ENCODE measurements around the gene LRRC28. TPM values are rescaled to one million over a fixed set of nuclear protein-coding genes. Genes with fewer than 3 reads are reported as not detected.

The LRRC28 gene
- total RNA-seq, 4 donors from 2014 or later: 56.5 to 82.7 (median 64.2) TPM

DNA sequence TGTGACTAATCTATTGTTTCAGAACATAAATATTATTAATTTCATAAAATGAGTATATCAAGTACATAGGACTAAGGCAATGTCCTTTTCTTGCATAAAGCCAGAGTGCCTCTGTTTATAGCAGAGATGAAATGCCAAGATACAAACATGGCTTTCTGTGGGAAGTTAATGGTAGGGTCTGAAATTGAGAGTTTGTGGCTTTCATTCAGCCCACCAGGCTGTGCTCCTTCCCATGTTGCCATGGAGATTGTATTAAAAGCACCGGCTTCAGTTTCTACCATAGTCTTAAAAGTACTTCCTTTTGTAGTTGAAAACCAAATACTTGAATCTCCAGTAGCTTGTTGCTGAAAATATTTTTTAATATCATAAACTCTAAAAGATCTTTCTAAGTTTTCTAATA is 114.0 kb downstream of the LRRC28 start:
- intact Hi-C loops (cut with DNase I; ENCODE audit: low total_unique reads) (no loop called here), in situ Hi-C loops (cut with MboI; ENCODE audit: low pct_ligation_motif_present in 1 of 4, low pct_unique_long_range_greater_than_20kb in 1 of 4, low sequenced_read_pairs in 3 of 4) (no loop called here)
- no peaks in the 10 kb centered on the region for H3K9me3 ChIP-seq
- H3K4me3 ChIP-seq: no peak overlapping the region
- H3K36me3 ChIP-seq: peaks cover 0 to 10% (median 4%) of the 10 kb centered on the region in 4 donors
- WGBS, 2 donors (ENCODE audit: low coverage in 1 of 2): 50 to 88% methylated on average over 1 of the region's 1 CpG
- TF ChIP-seq, protein P1, sequence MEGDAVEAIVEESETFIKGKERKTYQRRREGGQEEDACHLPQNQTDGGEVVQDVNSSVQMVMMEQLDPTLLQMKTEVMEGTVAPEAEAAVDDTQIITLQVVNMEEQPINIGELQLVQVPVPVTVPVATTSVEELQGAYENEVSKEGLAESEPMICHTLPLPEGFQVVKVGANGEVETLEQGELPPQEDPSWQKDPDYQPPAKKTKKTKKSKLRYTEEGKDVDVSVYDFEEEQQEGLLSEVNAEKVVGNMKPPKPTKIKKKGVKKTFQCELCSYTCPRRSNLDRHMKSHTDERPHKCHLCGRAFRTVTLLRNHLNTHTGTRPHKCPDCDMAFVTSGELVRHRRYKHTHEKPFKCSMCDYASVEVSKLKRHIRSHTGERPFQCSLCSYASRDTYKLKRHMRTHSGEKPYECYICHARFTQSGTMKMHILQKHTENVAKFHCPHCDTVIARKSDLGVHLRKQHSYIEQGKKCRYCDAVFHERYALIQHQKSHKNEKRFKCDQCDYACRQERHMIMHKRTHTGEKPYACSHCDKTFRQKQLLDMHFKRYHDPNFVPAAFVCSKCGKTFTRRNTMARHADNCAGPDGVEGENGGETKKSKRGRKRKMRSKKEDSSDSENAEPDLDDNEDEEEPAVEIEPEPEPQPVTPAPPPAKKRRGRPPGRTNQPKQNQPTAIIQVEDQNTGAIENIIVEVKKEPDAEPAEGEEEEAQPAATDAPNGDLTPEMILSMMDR (IDR thresholded peaks at IDR 0.05): no peak
- no peak for TF ChIP-seq POLR2A (IDR thresholded peaks at IDR 0.05)
- TF ChIP-seq POLR2AphosphoS5 (IDR thresholded peaks at IDR 0.05): no peak
- no peak for TF ChIP-seq EP300 (IDR thresholded peaks at IDR 0.05; ENCODE audit: low read depth)
- no peaks in the 10 kb centered on the region for H3K27me3 ChIP-seq
- DNase-seq: no peak
- H3K4me1 ChIP-seq: no peaks in the 10 kb centered on the region
- H3K27ac ChIP-seq: no peak overlapping the region

- TF ChIP-seq POLR2A (IDR thresholded peaks at IDR 0.05) (no peak), POLR2AphosphoS5 (IDR thresholded peaks at IDR 0.05) (no peak), EP300 (IDR thresholded peaks at IDR 0.05; ENCODE audit: low read depth) (no peak)
- TF ChIP-seq, protein P1 (IDR thresholded peaks at IDR 0.05): no peak
- 100% methylated on average over 1 of the region's 1 CpG for WGBS, 2 donors (ENCODE audit: low coverage in 1 of 2)
- DNase-seq: no peak
- H3K27ac ChIP-seq: no peak overlapping the region
- no peaks in the 10 kb centered on the region for H3K27me3 ChIP-seq
- H3K9me3 ChIP-seq: no peaks in the 10 kb centered on the region
- H3K4me1 ChIP-seq: no peaks in the 10 kb centered on the region
- H3K36me3 ChIP-seq: peaks cover 0 to 10% (median 4%) of the 10 kb centered on the region in 4 donors
- in situ Hi-C loops (cut with MboI; ENCODE audit: low pct_ligation_motif_present in 1 of 4, low pct_unique_long_range_greater_than_20kb in 1 of 4, low sequenced_read_pairs in 3 of 4) (no loop called here), intact Hi-C loops (cut with DNase I; ENCODE audit: low total_unique reads) (no loop called here)
- H3K4me3 ChIP-seq: no peak overlapping the region
These were observed 114.7 kb downstream of the LRRC28 start for GRCh38 chr15:99366013-99366412.

DNA sequence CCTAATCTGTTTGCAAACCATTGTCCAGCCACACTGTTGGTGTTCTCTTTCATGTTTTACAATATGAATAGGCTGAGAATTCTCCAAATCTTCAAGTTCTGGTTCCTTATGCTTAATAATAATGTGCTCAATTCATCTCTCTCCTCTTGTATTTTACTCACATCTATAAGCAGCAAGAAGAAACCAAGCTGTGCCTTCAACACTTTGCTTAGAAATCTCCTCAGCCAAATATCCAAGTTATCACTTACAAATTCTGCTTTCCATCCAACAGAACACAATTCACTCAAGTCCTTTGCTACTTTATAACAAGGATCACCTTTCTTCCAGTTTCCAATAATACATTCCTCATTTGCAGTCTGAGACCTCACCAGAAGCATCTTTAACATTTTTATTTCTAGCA is 117.5 kb downstream of the LRRC28 start:
- in situ Hi-C loops (cut with MboI; ENCODE audit: low pct_ligation_motif_present in 1 of 4, low pct_unique_long_range_greater_than_20kb in 1 of 4, low sequenced_read_pairs in 3 of 4) (no loop called here), intact Hi-C loops (cut with DNase I; ENCODE audit: low total_unique reads) (no loop called here)
- H3K27me3 ChIP-seq: no peaks in the 10 kb centered on the region
- no peak for DNase-seq
- no peak overlapping the region for H3K4me3 ChIP-seq
- TF ChIP-seq, protein P1 (IDR thresholded peaks at IDR 0.05): no peak
- TF ChIP-seq EP300 (IDR thresholded peaks at IDR 0.05; ENCODE audit: low read depth): no peak
- TF ChIP-seq POLR2A (IDR thresholded peaks at IDR 0.05): no peak
- TF ChIP-seq POLR2AphosphoS5 (IDR thresholded peaks at IDR 0.05): no peak
- H3K27ac ChIP-seq: no peak overlapping the region
- peaks cover 0 to 10% (median 2%) of the 10 kb centered on the region in 4 donors for H3K36me3 ChIP-seq
- H3K4me1 ChIP-seq: no peaks in the 10 kb centered on the region
- no peaks in the 10 kb centered on the region for H3K9me3 ChIP-seq

DNA sequence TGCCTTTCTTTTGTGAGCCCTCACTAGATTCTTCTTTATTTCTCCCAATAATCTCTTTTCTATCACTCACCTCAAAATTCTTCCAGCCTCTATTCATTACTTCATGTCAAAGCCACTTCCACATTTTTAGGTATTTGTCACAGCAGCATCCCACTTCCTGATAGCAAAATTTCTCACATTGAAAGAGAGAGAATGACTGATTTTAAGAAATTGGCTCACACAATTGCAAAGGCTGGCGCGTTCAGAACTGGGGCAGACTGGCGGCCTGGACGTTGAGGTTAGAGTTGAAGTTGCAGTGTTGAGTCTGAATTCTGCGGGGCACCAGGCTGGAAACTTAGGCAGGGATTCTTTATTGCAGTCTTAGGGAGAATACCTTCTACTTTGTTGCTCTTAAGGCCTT is 117.9 kb downstream of the LRRC28 start:
- DNase-seq: no peak
- Histone ChIP-seq H3K4me1 (no peaks in the 10 kb centered on the region), H3K4me3 (no peak overlapping the region), H3K27ac (no peak overlapping the region), H3K9me3 (no peaks in the 10 kb centered on the region), H3K27me3 (no peaks in the 10 kb centered on the region), H3K36me3 (peaks cover 0 to 10% (median 1%) of the 10 kb centered on the region in 4 donors)
- intact Hi-C loops (cut with DNase I; ENCODE audit: low total_unique reads) (no loop called here), in situ Hi-C loops (cut with MboI; ENCODE audit: low pct_ligation_motif_present in 1 of 4, low pct_unique_long_range_greater_than_20kb in 1 of 4, low sequenced_read_pairs in 3 of 4) (no loop called here)
- WGBS, 2 donors (ENCODE audit: low coverage in 1 of 2): 80% methylated on average over 5 of the region's 5 CpGs; no CpG with 5 or more reads in 1 of the 2 donors
- no peak for TF ChIP-seq EP300 (IDR thresholded peaks at IDR 0.05; ENCODE audit: low read depth)
- TF ChIP-seq, protein P1 (IDR thresholded peaks at IDR 0.05): no peak
- no peak for TF ChIP-seq POLR2A (IDR thresholded peaks at IDR 0.05)
- no peak for TF ChIP-seq POLR2AphosphoS5 (IDR thresholded peaks at IDR 0.05)
